GM18499 (cell line): Measurements from ENCODE around the gene PHOSPHO1.
"Not testable (repeated sequence)": the region's sequence is repeated elsewhere in the genome, so short reads cannot be mapped to it uniquely, and the experiment has no call there.

Source experiments
- ATAC-seq: cut with Tn5 transposase; IDR thresholded peaks from one replicate; pipeline ENCODE4 v1.9.1; 2021; ENCODE audit warnings: moderate number of reproducible peaks; ENCODE audit not compliant: insufficient read depth, unreplicated experiment

PHOSPHO1 gene

GRCh38 chr17:49194297-49194607, 36.3 kb downstream of the PHOSPHO1 start:
- ATAC-seq = no peak

GRCh38 chr17:49193513-49194296, 36.9 kb downstream of the PHOSPHO1 start:
- ATAC-seq = no peak

GRCh38 chr17:49191917-49192741, 38.5 kb downstream of the PHOSPHO1 start:
- ATAC-seq = no peak

DNA sequence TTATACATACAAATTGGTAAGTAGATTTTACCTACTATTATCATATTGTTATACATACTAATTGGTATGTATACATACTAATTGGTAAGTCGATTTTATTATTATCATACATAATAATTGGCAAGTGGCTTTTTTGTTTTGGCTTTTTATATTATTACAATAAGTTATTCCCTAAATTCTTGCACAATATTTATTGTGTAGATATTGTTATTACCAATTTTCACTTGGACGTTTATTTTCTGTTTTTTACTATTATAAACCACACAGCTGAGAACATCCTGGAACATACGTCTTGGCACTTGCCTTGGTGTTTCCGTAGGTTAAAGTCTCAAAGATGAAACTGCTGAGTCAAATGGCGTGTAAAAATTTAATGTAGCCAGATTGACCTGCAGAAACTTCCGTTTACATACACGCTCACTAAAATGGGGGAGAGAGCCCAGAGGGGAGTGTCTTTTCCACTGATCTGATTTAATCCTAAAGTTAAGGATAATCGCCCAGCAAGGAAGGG, 39.1 kb downstream of the PHOSPHO1 start:
- no peak for ATAC-seq

GRCh38 chr17:49190932-49191331, 39.7 kb downstream of the PHOSPHO1 start:
- ATAC-seq = no peak

DNA sequence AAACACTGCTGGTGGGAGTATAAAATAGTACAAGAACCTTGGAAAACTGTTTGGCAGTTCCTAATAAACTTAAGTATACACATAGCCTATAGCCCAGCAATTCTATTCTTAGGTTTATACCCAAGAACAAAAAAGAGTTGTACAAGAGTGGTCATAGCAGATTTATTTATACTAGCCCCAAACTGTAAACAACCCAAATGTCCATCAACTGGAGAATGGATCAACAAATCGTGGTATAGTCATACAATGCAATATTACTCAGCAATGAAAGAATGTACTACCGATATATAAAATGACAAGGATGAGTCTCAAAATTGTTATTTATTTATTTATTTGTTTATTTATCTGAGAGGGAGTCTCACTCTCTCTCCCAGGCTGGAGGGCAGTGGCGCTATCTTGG, 43.3 kb downstream of the PHOSPHO1 start:
- ATAC-seq = no peak

GRCh38 chr17:49185381-49185780, 45.2 kb downstream of the PHOSPHO1 start:
- ATAC-seq = not testable (repeated sequence)

- ATAC-seq = not testable (repeated sequence)
These were observed 46.1 kb downstream of the PHOSPHO1 start for GRCh38 chr17:49184522-49184921.

GRCh38 chr17:49183801-49184200, 46.8 kb downstream of the PHOSPHO1 start:
- no peak for ATAC-seq

- no peak for ATAC-seq
These were observed 47.2 kb downstream of the PHOSPHO1 start for GRCh38 chr17:49183341-49183740.

DNA sequence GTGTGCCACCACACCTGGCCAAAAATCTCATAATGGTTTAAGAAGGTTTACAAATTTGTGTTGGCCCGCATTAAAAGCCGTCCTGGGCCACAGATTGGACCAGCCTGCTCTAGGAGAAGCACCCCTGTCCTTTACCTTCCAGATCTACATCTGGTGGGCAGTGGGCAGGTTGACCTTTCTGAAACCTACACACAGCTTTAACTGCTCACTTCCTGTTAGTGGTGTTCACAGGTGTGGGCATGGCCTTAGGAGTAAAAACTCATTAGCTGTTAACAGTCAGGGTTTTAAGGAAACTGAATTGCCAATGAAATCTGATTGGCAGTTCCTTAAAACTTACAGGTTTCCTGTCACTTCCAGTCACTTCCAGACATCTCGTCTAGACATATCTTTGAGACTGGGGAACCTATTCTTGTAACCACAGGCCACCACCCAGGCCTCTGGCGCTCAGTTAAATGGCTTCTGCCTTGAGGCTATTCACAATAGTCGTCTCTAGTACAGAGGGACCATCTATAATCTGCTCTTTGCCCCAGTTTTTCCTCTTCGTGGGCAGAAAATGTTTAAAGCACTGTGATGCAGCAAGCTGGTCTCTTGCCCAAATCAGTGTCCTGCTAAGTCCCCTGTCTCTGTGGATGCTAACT, 49.5 kb downstream of the PHOSPHO1 start:
- ATAC-seq = no peak

DNA sequence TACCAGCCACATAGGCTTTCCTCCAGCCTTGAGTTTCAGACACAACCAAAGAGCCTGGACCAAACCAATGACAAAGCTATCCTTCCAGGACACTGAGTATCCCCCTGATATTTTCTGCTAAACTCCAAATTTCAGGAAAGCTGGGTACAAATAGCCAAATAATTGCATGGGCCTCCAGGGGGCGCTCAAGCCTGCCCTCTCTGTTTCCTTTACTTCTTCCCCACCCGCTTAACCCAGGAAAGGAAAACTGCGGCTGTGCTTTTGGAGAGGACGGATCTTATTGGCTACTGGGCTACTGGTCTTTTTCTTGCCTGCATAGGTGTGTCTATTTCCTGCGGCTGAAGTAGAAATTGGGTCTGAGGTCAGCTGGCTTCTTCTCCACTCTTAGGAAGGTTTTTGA, 50.3 kb downstream of the PHOSPHO1 start:
- ATAC-seq = no peak

DNA sequence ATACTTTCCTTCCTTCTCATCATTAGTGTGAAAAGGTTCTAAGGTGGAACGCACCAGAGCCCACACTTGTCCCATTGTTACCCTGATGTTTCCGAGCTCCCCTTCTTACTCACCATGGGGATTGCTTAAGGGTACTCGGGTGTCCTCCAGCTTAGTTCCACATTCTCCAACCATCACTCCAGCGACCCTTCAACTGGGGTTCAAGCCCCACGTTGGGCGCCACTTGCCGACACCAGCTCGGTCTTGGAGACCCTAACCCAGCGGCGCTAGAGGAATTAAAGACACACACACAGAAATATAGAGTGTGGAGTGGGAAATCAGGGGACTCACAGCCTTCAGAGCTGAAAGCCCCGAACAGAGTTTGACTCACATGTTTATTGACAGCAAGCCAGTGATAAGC, 54.6 kb downstream of the PHOSPHO1 start:
- ATAC-seq = not testable (repeated sequence)
